ENCODE results near the gene AK1.

The AK1 gene

DNA sequence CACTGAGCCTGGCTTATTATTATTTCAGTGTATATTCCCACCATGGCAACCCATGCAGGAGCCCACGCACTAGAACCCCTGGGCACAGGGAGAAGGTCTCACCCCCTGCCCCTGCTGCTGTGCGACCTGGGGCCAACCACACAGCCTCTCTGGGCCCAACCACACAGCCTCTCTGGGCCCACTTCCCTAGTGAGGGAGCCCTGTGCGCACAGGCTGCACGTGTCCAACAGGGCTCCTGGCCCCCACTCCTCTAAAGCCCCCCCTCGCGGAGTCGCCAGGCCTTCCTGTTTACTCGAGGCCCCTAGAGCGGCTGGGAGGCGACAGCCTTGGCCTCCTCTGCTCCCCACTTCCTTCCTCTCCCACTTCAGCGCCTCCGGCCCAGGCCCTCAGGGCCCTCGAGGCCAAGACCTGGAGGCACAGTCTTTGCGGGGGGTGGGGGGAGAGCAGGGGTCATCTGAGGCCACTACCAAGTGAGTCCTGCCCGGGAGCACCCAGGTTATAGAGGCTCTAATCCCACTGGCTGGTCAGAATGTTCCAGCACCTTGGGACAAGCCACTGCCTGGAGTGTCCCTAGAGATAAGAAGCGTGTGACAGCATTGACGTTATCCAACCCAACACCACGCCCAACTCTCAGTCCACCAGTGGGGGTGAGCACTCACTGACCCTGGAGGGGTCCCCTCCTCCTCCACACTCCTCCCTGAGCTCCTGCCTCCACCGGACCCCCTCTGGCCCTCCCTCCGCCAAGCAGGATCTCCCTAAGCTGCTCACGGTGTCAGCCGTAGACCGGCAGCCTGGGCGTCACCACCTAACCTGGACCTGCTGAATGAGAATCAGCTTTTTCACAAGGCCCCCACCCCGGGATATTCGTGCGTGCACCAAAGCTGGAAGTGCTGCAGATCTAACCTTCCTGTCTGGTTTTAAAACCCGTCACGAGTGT is 15.1 kb downstream of the AK1 start:
- DNase-seq (ENCODE audit: low read depth in 2 of 2): peak in 1 of 2 donors; percentile 46
- no peak overlapping the region for H3K4me3 ChIP-seq (replicated peaks in 1 of 2; ENCODE audit: low read depth in 2 of 2, low read length in 2 of 2)
- TF ChIP-seq, protein P1, sequence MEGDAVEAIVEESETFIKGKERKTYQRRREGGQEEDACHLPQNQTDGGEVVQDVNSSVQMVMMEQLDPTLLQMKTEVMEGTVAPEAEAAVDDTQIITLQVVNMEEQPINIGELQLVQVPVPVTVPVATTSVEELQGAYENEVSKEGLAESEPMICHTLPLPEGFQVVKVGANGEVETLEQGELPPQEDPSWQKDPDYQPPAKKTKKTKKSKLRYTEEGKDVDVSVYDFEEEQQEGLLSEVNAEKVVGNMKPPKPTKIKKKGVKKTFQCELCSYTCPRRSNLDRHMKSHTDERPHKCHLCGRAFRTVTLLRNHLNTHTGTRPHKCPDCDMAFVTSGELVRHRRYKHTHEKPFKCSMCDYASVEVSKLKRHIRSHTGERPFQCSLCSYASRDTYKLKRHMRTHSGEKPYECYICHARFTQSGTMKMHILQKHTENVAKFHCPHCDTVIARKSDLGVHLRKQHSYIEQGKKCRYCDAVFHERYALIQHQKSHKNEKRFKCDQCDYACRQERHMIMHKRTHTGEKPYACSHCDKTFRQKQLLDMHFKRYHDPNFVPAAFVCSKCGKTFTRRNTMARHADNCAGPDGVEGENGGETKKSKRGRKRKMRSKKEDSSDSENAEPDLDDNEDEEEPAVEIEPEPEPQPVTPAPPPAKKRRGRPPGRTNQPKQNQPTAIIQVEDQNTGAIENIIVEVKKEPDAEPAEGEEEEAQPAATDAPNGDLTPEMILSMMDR (IDR thresholded peaks at IDR 0.05; ENCODE audit: low read depth, low read length): no peak

- TF ChIP-seq, protein P1 (IDR thresholded peaks at IDR 0.05; ENCODE audit: low read depth, low read length): no peak
- no peak for DNase-seq (ENCODE audit: low read depth in 2 of 2)
- H3K4me3 ChIP-seq (replicated peaks in 1 of 2; ENCODE audit: low read depth in 2 of 2, low read length in 2 of 2): no peak overlapping the region
Observed at GRCh38 chr9:127860779-127861178, 16.7 kb downstream of the AK1 start.

GRCh38 chr9:127860260-127860659 is 17.2 kb downstream of the AK1 start:
- DNase-seq (ENCODE audit: low read depth in 2 of 2): peak in 1 of 2 donors; percentile 78
- TF ChIP-seq, protein P1 (IDR thresholded peaks at IDR 0.05; ENCODE audit: low read depth, low read length): no peak
- H3K4me3 ChIP-seq (replicated peaks in 1 of 2; ENCODE audit: low read depth in 2 of 2, low read length in 2 of 2): no peak overlapping the region

GRCh38 chr9:127858041-127858512 is 19.4 kb downstream of the AK1 start:
- peak; percentile 57 to 67 for DNase-seq (ENCODE audit: low read depth in 2 of 2)
- no peak overlapping the region for H3K4me3 ChIP-seq (replicated peaks in 1 of 2; ENCODE audit: low read depth in 2 of 2, low read length in 2 of 2)
- TF ChIP-seq, protein P1 (IDR thresholded peaks at IDR 0.05; ENCODE audit: low read depth, low read length): no peak

DNA sequence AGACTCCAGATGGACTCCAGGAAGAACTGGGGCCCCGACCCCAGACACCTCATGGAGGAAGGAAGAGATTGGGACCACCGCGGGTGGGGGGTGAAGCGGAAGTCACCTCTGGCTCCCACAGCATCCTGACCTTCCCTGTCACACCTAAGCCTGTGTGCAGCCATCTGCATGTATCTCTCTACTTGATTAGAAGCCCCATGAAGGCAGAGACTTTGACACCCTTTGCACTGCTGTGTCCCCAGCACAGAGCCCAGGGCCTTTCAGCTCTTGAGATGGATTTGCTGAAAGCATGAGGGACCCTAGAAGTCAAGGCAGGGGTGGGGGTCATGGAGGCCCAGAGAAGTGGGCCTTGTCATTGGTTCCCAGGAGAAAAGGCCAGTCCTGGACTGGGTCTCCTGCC is 20.2 kb downstream of the AK1 start:
- no peak for DNase-seq (ENCODE audit: low read depth in 2 of 2)
- H3K4me3 ChIP-seq (replicated peaks in 1 of 2; ENCODE audit: low read depth in 2 of 2, low read length in 2 of 2): no peak overlapping the region

DNA sequence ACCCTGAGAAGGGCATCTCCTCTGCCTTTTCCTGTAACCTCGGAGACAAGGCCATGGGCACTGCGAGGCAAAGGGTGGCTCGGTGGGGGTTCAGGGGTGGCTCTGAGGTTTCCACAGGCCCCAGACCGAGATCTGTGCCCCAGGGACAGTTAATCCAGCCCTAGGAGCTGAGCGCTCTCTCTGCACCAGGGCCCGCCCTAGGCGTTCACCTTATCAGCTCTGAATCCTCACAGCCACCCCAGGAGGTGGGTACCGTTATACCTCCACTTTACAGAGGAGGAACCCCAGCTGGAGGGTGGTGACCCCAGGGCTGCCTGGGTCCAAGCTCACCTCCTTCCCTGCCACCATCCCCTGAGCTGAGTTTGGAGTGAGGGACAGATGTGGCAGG is 20.8 kb downstream of the AK1 start:
- H3K4me3 ChIP-seq (replicated peaks in 1 of 2; ENCODE audit: low read depth in 2 of 2, low read length in 2 of 2): no peak overlapping the region
- TF ChIP-seq, protein P1 (IDR thresholded peaks at IDR 0.05; ENCODE audit: low read depth, low read length): no peak
- no peak for DNase-seq (ENCODE audit: low read depth in 2 of 2)

More for the DNA sequence above, 20.2 kb downstream of the AK1 start:
- TF ChIP-seq, protein P1 (IDR thresholded peaks at IDR 0.05; ENCODE audit: low read depth, low read length): no peak
